Islet precursor cell (in vitro differentiated cells): ENCODE data around the gene CTNND2.

ENCODE experiments used
- DNase-seq: peaks from one replicate; pipeline ENCODE4 v3.0.0-alpha.2; 2018

The CTNND2 gene

GRCh38 chr5:10969684-10970180, 934.5 kb downstream of the CTNND2 start:
- peak; percentile 28 for DNase-seq

- DNase-seq: no peak
These were observed 939.4 kb downstream of the CTNND2 start for GRCh38 chr5:10964806-10965205.

GRCh38 chr5:10958728-10959127, 945.5 kb downstream of the CTNND2 start:
- no peak for DNase-seq

DNA sequence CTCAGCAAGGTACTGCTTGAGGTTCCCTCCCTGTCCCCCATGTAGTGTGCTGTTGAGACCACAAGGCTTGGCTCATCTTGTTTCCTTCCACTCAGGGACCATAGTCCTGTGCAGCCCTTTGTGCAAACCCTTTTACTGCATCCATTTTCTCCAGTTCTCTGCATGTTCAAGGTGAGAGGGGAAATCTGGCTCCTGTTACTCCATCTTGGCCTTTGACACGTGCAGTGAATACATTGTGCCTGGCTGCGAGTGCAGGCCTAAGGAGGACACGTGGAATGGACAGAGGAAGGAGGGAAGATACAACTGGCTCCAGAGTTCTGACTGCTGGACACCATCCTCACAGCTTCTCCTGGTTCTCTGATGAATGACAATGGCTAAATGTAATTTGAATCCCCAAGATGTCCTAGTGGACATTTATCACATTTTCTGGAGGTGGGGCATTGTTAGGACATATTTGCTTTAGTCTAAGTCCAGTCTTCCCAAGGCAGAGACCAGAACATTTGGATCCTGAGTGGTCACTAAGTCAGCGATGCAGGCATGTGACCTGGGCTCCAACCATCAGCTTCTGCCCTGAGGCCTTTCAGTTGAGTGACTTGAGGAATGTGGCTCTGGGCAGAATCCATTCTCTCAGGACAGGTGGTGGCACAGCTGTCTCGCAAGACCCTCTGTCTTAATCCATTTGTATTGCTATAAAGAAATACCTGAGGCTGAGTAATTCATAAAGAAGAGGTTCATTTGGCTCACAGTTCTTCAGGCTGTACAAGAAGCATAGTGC, 954.2 kb downstream of the CTNND2 start:
- DNase-seq: no peak

DNA sequence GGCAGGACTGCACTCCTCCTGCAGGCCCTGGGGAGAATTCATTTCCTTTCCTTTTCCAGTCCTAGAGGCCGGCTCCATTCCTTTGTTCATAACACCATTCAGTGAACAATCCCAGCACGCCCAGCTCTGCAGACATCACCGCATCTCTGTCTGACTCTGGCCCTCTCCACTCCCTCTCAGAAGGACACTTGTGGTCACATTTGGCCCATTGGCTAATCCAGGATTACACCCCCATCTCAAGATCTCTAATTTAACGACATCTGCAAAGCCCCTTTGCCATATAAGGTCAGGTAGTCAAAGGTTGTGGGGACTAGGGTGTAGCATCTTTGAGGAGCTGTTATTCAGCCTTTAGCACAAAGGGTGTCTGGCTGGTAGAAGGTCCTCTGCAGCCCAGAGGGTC, 958.2 kb downstream of the CTNND2 start:
- DNase-seq: no peak

- DNase-seq: no peak
These were observed 962.3 kb downstream of the CTNND2 start for GRCh38 chr5:10941900-10942299.

GRCh38 chr5:10936081-10936855, 968.0 kb downstream of the CTNND2 start:
- DNase-seq: no peak

- no peak for DNase-seq
These were observed 968.7 kb downstream of the CTNND2 start for GRCh38 chr5:10935536-10935935.

DNA sequence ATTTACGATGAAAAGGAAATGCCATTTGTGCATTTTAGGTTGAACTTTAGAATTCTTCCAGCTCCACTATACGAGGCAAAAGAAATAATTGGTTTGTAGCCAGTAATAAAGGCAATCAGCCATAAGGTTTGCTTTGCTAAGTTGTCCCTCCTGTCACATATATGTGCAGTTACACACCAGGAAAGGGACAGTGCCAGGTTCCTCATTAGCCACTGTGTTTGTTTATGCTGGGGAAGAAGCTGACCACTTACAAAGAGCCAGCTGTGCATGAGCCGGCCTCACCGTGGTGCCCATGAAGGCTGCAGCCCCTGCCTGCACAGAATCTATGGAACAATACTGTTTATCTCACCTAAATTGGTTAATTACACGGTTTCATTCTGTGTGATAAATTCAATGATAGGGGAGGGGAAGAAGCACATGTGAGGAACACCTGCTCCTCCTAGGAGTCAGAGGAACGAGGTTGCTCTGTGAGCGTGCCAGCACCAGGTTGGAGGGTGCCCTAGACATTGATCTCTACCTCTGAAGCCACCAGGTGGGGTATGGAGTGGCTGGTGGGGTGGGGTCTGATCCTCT, 969.4 kb downstream of the CTNND2 start:
- DNase-seq: no peak

GRCh38 chr5:10933121-10933520, 971.1 kb downstream of the CTNND2 start:
- no peak for DNase-seq

GRCh38 chr5:10932426-10932825, 971.8 kb downstream of the CTNND2 start:
- no peak for DNase-seq

GRCh38 chr5:10927608-10928007, 976.6 kb downstream of the CTNND2 start:
- no peak for DNase-seq

GRCh38 chr5:10923310-10923709, 980.9 kb downstream of the CTNND2 start:
- DNase-seq: no peak
